Coronary artery (tissue), 2 donors: Measurements from ENCODE around the gene TOGARAM1.

Experiments
- DNase-seq: peaks from one replicate; pipeline ENCODE4 v3.0.0-alpha.2; 2017; ENCODE audit warnings: low spot score
- H3K27ac ChIP-seq, 2 donors: fragments of 200-600 bp; sonication (generic); one replicate each; pipeline ENCODE4 v1.5.1; 2016 to 2019
- H3K4me3 ChIP-seq: fragments of 200-600 bp; sonication (generic); 2 replicates; pipeline ENCODE4 v1.5.1; 2016; ENCODE audit warnings: mild to moderate bottlenecking, moderate library complexity
- CTCF ChIP-seq: fragments of 200-600 bp; sonication (generic); IDR thresholded peaks from one replicate; pipeline ENCODE4 v1.5.1; 2019; ENCODE audit warnings: antibody characterized with exemption

Gene TOGARAM1

GRCh38 chr14:45038865-45039264 lies 76.9 kb downstream of the TOGARAM1 start:
- Histone ChIP-seq H3K4me3 (no peak overlapping the region), H3K27ac (no peak overlapping the region)
- no peak for TF ChIP-seq CTCF
- DNase-seq, result no peak

- no peak for TF ChIP-seq CTCF
- Histone ChIP-seq H3K27ac (no peak overlapping the region), H3K4me3 (no peak overlapping the region)
- DNase-seq, result no peak
Observed at GRCh38 chr14:45039390-45039789, 77.4 kb downstream of the TOGARAM1 start.

GRCh38 chr14:45041641-45042040 lies 79.7 kb downstream of the TOGARAM1 start:
- no peak overlapping the region for H3K27ac ChIP-seq
- no peak for DNase-seq
- no peak for TF ChIP-seq CTCF
- H3K4me3 ChIP-seq, result no peak overlapping the region

- Histone ChIP-seq H3K4me3 (no peak overlapping the region), H3K27ac (no peak overlapping the region)
- no peak for DNase-seq
- no peak for TF ChIP-seq CTCF
Observed at GRCh38 chr14:45044638-45045037, 82.6 kb downstream of the TOGARAM1 start.

GRCh38 chr14:45048385-45048784 lies 86.4 kb downstream of the TOGARAM1 start:
- no peak for DNase-seq
- no peak overlapping the region for H3K4me3 ChIP-seq
- TF ChIP-seq CTCF, result no peak
- no peak overlapping the region for H3K27ac ChIP-seq

- DNase-seq, result no peak
- no peak overlapping the region for H3K4me3 ChIP-seq
- H3K27ac ChIP-seq, result no peak overlapping the region
- TF ChIP-seq CTCF, result no peak
Observed at GRCh38 chr14:45051180-45051579, 89.2 kb downstream of the TOGARAM1 start.

GRCh38 chr14:45051896-45052295 lies 89.9 kb downstream of the TOGARAM1 start:
- TF ChIP-seq CTCF, result no peak
- DNase-seq, result no peak
- Histone ChIP-seq H3K4me3 (no peak overlapping the region), H3K27ac (no peak overlapping the region)
